Measurements from ENCODE around the gene MUCL3. TPM values are rescaled to one million over a fixed set of nuclear protein-coding genes. Genes with fewer than 3 reads are reported as not detected.

Gene MUCL3
- total RNA-seq, result not detected

GRCh38 chr6:30940361-30940986 is at the start of gene MUCL3:
Gene MUCL3, plus strand, starts transcription at chr6:30940973. Its CDS starts 27 bp downstream, at chr6:30941000.
- Histone ChIP-seq H3K36me3 (ENCODE audit: control insufficient read depth in 3 of 3, insufficient read depth in 3 of 3, low read length in 3 of 3) (no peaks in the 10 kb centered on the region), H3K4me1 (ENCODE audit: control insufficient read depth in 3 of 3, insufficient read depth in 3 of 3, low read length in 3 of 3) (peaks cover 6 to 9% (median 8%) of the 10 kb centered on the region in 3 donors), H3K9ac (ENCODE audit: low read depth in 1 of 3, low read length in 3 of 3) (no peak within 1 kb of the TSS), H3K4me3 (ENCODE audit: low read length in 3 of 3) (no peak within 1 kb of the TSS), H3K27me3 (ENCODE audit: control insufficient read depth in 3 of 3, insufficient read depth in 3 of 3, low read length in 3 of 3) (peaks cover 15 to 21% (median 20%) of the 10 kb centered on the region in 3 donors), H3K27ac (ENCODE audit: low read depth, low read length) (no peak within 1 kb of the TSS), H3K9me3 (ENCODE audit: control insufficient read depth in 3 of 3, low read length in 3 of 3) (no peaks in the 10 kb centered on the region)

- Histone ChIP-seq H3K27ac (ENCODE audit: low read depth, low read length) (no peak overlapping the region), H3K4me1 (ENCODE audit: control insufficient read depth in 3 of 3, insufficient read depth in 3 of 3, low read length in 3 of 3) (peaks cover 10 to 29% (median 28%) of the 10 kb centered on the region in 3 donors), H3K4me3 (ENCODE audit: low read length in 3 of 3) (no peak overlapping the region), H3K27me3 (ENCODE audit: control insufficient read depth in 3 of 3, insufficient read depth in 3 of 3, low read length in 3 of 3) (no peaks in the 10 kb centered on the region), H3K9ac (ENCODE audit: low read depth in 1 of 3, low read length in 3 of 3) (no peak overlapping the region), H3K36me3 (ENCODE audit: control insufficient read depth in 3 of 3, insufficient read depth in 3 of 3, low read length in 3 of 3) (peaks cover 71 to 79% (median 71%) of the 10 kb centered on the region in 3 donors), H3K9me3 (ENCODE audit: control insufficient read depth in 3 of 3, low read length in 3 of 3) (no peaks in the 10 kb centered on the region)
These were observed 49.4 kb upstream of the MUCL3 start for GRCh38 chr6:30891450-30891723.

- H3K36me3 ChIP-seq (ENCODE audit: control insufficient read depth in 3 of 3, insufficient read depth in 3 of 3, low read length in 3 of 3), result peaks cover 77 to 85% (median 77%) of the 10 kb centered on the region in 3 donors
- H3K9ac ChIP-seq (ENCODE audit: low read depth in 1 of 3, low read length in 3 of 3), result peak overlapping the region in 1 of 3 donors; percentile 16
- peaks cover 4 to 23% (median 22%) of the 10 kb centered on the region in 3 donors for H3K4me1 ChIP-seq (ENCODE audit: control insufficient read depth in 3 of 3, insufficient read depth in 3 of 3, low read length in 3 of 3)
- H3K4me3 ChIP-seq (ENCODE audit: low read length in 3 of 3), result no peak overlapping the region
- H3K27ac ChIP-seq (ENCODE audit: low read depth, low read length), result no peak overlapping the region
- no peaks in the 10 kb centered on the region for H3K27me3 ChIP-seq (ENCODE audit: control insufficient read depth in 3 of 3, insufficient read depth in 3 of 3, low read length in 3 of 3)
- H3K9me3 ChIP-seq (ENCODE audit: control insufficient read depth in 3 of 3, low read length in 3 of 3), result no peaks in the 10 kb centered on the region
These were observed 48.8 kb upstream of the MUCL3 start for GRCh38 chr6:30891816-30892538.

- peaks cover 85 to 94% (median 87%) of the 10 kb centered on the region in 3 donors for H3K36me3 ChIP-seq (ENCODE audit: control insufficient read depth in 3 of 3, insufficient read depth in 3 of 3, low read length in 3 of 3)
- H3K9me3 ChIP-seq (ENCODE audit: control insufficient read depth in 3 of 3, low read length in 3 of 3), result no peaks in the 10 kb centered on the region
- H3K27ac ChIP-seq (ENCODE audit: low read depth, low read length), result no peak overlapping the region
- no peak overlapping the region for H3K9ac ChIP-seq (ENCODE audit: low read depth in 1 of 3, low read length in 3 of 3)
- H3K27me3 ChIP-seq (ENCODE audit: control insufficient read depth in 3 of 3, insufficient read depth in 3 of 3, low read length in 3 of 3), result no peaks in the 10 kb centered on the region
- no peak overlapping the region for H3K4me3 ChIP-seq (ENCODE audit: low read length in 3 of 3)
- peaks cover 4 to 21% (median 20%) of the 10 kb centered on the region in 3 donors for H3K4me1 ChIP-seq (ENCODE audit: control insufficient read depth in 3 of 3, insufficient read depth in 3 of 3, low read length in 3 of 3)
These were observed 47.7 kb upstream of the MUCL3 start for GRCh38 chr6:30893001-30893591.

GRCh38 chr6:30893666-30894065 is 47.1 kb upstream of the MUCL3 start:
- Histone ChIP-seq H3K27ac (ENCODE audit: low read depth, low read length) (no peak overlapping the region), H3K4me3 (ENCODE audit: low read length in 3 of 3) (no peak overlapping the region), H3K4me1 (ENCODE audit: control insufficient read depth in 3 of 3, insufficient read depth in 3 of 3, low read length in 3 of 3) (peaks cover 3 to 17% (median 15%) of the 10 kb centered on the region in 3 donors), H3K36me3 (ENCODE audit: control insufficient read depth in 3 of 3, insufficient read depth in 3 of 3, low read length in 3 of 3) (peaks cover 90 to 99% (median 92%) of the 10 kb centered on the region in 3 donors), H3K9me3 (ENCODE audit: control insufficient read depth in 3 of 3, low read length in 3 of 3) (no peaks in the 10 kb centered on the region), H3K27me3 (ENCODE audit: control insufficient read depth in 3 of 3, insufficient read depth in 3 of 3, low read length in 3 of 3) (no peaks in the 10 kb centered on the region), H3K9ac (ENCODE audit: low read depth in 1 of 3, low read length in 3 of 3) (no peak overlapping the region)

GRCh38 chr6:30894381-30894780 is 46.4 kb upstream of the MUCL3 start:
- Histone ChIP-seq H3K36me3 (ENCODE audit: control insufficient read depth in 3 of 3, insufficient read depth in 3 of 3, low read length in 3 of 3) (peaks cover 89 to 99% (median 91%) of the 10 kb centered on the region in 3 donors), H3K9ac (ENCODE audit: low read depth in 1 of 3, low read length in 3 of 3) (no peak overlapping the region), H3K4me1 (ENCODE audit: control insufficient read depth in 3 of 3, insufficient read depth in 3 of 3, low read length in 3 of 3) (peaks cover 0 to 10% (median 9%) of the 10 kb centered on the region in 3 donors), H3K9me3 (ENCODE audit: control insufficient read depth in 3 of 3, low read length in 3 of 3) (no peaks in the 10 kb centered on the region), H3K27me3 (ENCODE audit: control insufficient read depth in 3 of 3, insufficient read depth in 3 of 3, low read length in 3 of 3) (no peaks in the 10 kb centered on the region), H3K4me3 (ENCODE audit: low read length in 3 of 3) (no peak overlapping the region), H3K27ac (ENCODE audit: low read depth, low read length) (no peak overlapping the region)

GRCh38 chr6:30894935-30895334 is 45.8 kb upstream of the MUCL3 start:
- H3K27ac ChIP-seq (ENCODE audit: low read depth, low read length), result no peak overlapping the region
- no peak overlapping the region for H3K9ac ChIP-seq (ENCODE audit: low read depth in 1 of 3, low read length in 3 of 3)
- H3K9me3 ChIP-seq (ENCODE audit: control insufficient read depth in 3 of 3, low read length in 3 of 3), result no peaks in the 10 kb centered on the region
- H3K4me3 ChIP-seq (ENCODE audit: low read length in 3 of 3), result no peak overlapping the region
- peaks cover 89 to 97% (median 91%) of the 10 kb centered on the region in 3 donors for H3K36me3 ChIP-seq (ENCODE audit: control insufficient read depth in 3 of 3, insufficient read depth in 3 of 3, low read length in 3 of 3)
- H3K27me3 ChIP-seq (ENCODE audit: control insufficient read depth in 3 of 3, insufficient read depth in 3 of 3, low read length in 3 of 3), result no peaks in the 10 kb centered on the region
- peaks cover 0 to 7% (median 6%) of the 10 kb centered on the region in 3 donors for H3K4me1 ChIP-seq (ENCODE audit: control insufficient read depth in 3 of 3, insufficient read depth in 3 of 3, low read length in 3 of 3)

- no peaks in the 10 kb centered on the region for H3K27me3 ChIP-seq (ENCODE audit: control insufficient read depth in 3 of 3, insufficient read depth in 3 of 3, low read length in 3 of 3)
- peak overlapping the region in 1 of 3 donors; percentile 25 for H3K9ac ChIP-seq (ENCODE audit: low read depth in 1 of 3, low read length in 3 of 3)
- H3K4me1 ChIP-seq (ENCODE audit: control insufficient read depth in 3 of 3, insufficient read depth in 3 of 3, low read length in 3 of 3), result peaks cover 0 to 3% (median 2%) of the 10 kb centered on the region in 3 donors
- H3K36me3 ChIP-seq (ENCODE audit: control insufficient read depth in 3 of 3, insufficient read depth in 3 of 3, low read length in 3 of 3), result peaks cover 85 to 93% (median 90%) of the 10 kb centered on the region in 3 donors
- no peak overlapping the region for H3K4me3 ChIP-seq (ENCODE audit: low read length in 3 of 3)
- H3K27ac ChIP-seq (ENCODE audit: low read depth, low read length), result no peak overlapping the region
- H3K9me3 ChIP-seq (ENCODE audit: control insufficient read depth in 3 of 3, low read length in 3 of 3), result no peaks in the 10 kb centered on the region
These were observed 45.4 kb upstream of the MUCL3 start for GRCh38 chr6:30895343-30895742.

GRCh38 chr6:30896541-30896940 is 44.2 kb upstream of the MUCL3 start:
- Histone ChIP-seq H3K9me3 (ENCODE audit: control insufficient read depth in 3 of 3, low read length in 3 of 3) (no peaks in the 10 kb centered on the region), H3K27ac (ENCODE audit: low read depth, low read length) (no peak overlapping the region), H3K4me1 (ENCODE audit: control insufficient read depth in 3 of 3, insufficient read depth in 3 of 3, low read length in 3 of 3) (no peaks in the 10 kb centered on the region), H3K4me3 (ENCODE audit: low read length in 3 of 3) (no peak overlapping the region), H3K27me3 (ENCODE audit: control insufficient read depth in 3 of 3, insufficient read depth in 3 of 3, low read length in 3 of 3) (no peaks in the 10 kb centered on the region), H3K36me3 (ENCODE audit: control insufficient read depth in 3 of 3, insufficient read depth in 3 of 3, low read length in 3 of 3) (peaks cover 75 to 81% (median 78%) of the 10 kb centered on the region in 3 donors), H3K9ac (ENCODE audit: low read depth in 1 of 3, low read length in 3 of 3) (no peak overlapping the region)

- H3K9me3 ChIP-seq (ENCODE audit: control insufficient read depth in 3 of 3, low read length in 3 of 3), result no peaks in the 10 kb centered on the region
- no peak overlapping the region for H3K9ac ChIP-seq (ENCODE audit: low read depth in 1 of 3, low read length in 3 of 3)
- H3K27ac ChIP-seq (ENCODE audit: low read depth, low read length), result no peak overlapping the region
- no peaks in the 10 kb centered on the region for H3K4me1 ChIP-seq (ENCODE audit: control insufficient read depth in 3 of 3, insufficient read depth in 3 of 3, low read length in 3 of 3)
- H3K4me3 ChIP-seq (ENCODE audit: low read length in 3 of 3), result no peak overlapping the region
- H3K27me3 ChIP-seq (ENCODE audit: control insufficient read depth in 3 of 3, insufficient read depth in 3 of 3, low read length in 3 of 3), result no peaks in the 10 kb centered on the region
- peaks cover 62 to 67% (median 65%) of the 10 kb centered on the region in 3 donors for H3K36me3 ChIP-seq (ENCODE audit: control insufficient read depth in 3 of 3, insufficient read depth in 3 of 3, low read length in 3 of 3)
These were observed 42.9 kb upstream of the MUCL3 start for GRCh38 chr6:30897882-30898281.
